Neural cell (in vitro differentiated cells): ENCODE measurements around the gene LDLR.

Experiments used
- EZH2 ChIP-seq: fragments of 200-600, 300-800 bp; shearing (Covaris generic), sonication (generic); IDR thresholded peaks from 2 replicates; pipeline ENCODE4 v1.6.1; 2014; ENCODE audit warnings: antibody characterized with exemption, low read length, borderline replicate concordance, mild to moderate bottlenecking; ENCODE audit not compliant: insufficient read depth, poor library complexity, severe bottlenecking
- POLR2AphosphoS5 ChIP-seq: IDR thresholded peaks from 2 replicates; pipeline ENCODE4 v1.6.1; 2012
- RAD21 ChIP-seq: fragments of 450-650 bp; conservative IDR thresholded peaks from 2 replicates; pipeline ENCODE4 v1.6.1; 2014; ENCODE audit warnings: antibody characterized with exemption, mild to moderate bottlenecking, moderate library complexity
- SMC3 ChIP-seq: fragments of 450-650 bp; conservative IDR thresholded peaks from 2 replicates; pipeline ENCODE4 v1.6.1; 2014; ENCODE audit warnings: antibody characterized with exemption, mild to moderate bottlenecking, moderate library complexity; ENCODE audit not compliant: poor library complexity
- TF ChIP-seq, protein P1 (sequence below): fragments of 450-650 bp; IDR thresholded peaks from 2 replicates; pipeline ENCODE4 v1.5.1; 2014; ENCODE audit warnings: antibody characterized with exemption, mild to moderate bottlenecking, moderate library complexity; ENCODE audit not compliant: poor library complexity, severe bottlenecking

- TF ChIP-seq, protein P1, sequence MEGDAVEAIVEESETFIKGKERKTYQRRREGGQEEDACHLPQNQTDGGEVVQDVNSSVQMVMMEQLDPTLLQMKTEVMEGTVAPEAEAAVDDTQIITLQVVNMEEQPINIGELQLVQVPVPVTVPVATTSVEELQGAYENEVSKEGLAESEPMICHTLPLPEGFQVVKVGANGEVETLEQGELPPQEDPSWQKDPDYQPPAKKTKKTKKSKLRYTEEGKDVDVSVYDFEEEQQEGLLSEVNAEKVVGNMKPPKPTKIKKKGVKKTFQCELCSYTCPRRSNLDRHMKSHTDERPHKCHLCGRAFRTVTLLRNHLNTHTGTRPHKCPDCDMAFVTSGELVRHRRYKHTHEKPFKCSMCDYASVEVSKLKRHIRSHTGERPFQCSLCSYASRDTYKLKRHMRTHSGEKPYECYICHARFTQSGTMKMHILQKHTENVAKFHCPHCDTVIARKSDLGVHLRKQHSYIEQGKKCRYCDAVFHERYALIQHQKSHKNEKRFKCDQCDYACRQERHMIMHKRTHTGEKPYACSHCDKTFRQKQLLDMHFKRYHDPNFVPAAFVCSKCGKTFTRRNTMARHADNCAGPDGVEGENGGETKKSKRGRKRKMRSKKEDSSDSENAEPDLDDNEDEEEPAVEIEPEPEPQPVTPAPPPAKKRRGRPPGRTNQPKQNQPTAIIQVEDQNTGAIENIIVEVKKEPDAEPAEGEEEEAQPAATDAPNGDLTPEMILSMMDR = no peak
- TF ChIP-seq POLR2AphosphoS5 (no peak), EZH2 (no peak), RAD21 (no peak), SMC3 (no peak)
These were observed 26.7 kb downstream of the LDLR start for GRCh38 chr19:11115895-11116446.
